HCT116 (cell line): ENCODE results near the gene FRK. TPM values are rescaled to one million over a fixed set of nuclear protein-coding genes. Genes with fewer than 3 reads are reported as not detected.
"Not testable (repeated sequence)": the region's sequence is repeated elsewhere in the genome, so short reads cannot be mapped to it uniquely, and the experiment has no call there.

ENCODE experiments used
- ATAC-seq: fragments of 200-7000 bp; cut with Tn5 transposase; 2 replicates; pipeline ENCODE4 v1.9.1; 2020; ENCODE audit warnings: mild to moderate bottlenecking, moderate library complexity
- BruUV-seq: library from RNA; stranded (reverse); fragments of 400-500 nt; replicated peaks from 2 replicates; lab custom pipeline; 2021; lab: Mats Ljungman, UMichigan
- CTCF ChIA-PET: fragments of 300-600 bp; sonication (Branson Sonifier 250); formaldehyde crosslinking; loops from one replicate; lab custom pipeline; 2021; ENCODE audit warnings: antibody characterized with exemption; lab: Charles Lee
- POLR2A ChIA-PET: fragments of 300-600, 350-600 bp; sonication (Branson Sonifier 250); formaldehyde crosslinking; loops from one replicate; lab custom pipeline; 2021; ENCODE audit warnings: antibody characterized with exemption; lab: Charles Lee
- RAD21 ChIA-PET, 2 experiments: fragments of 300-600 bp; sonication (Branson Sonifier 250); formaldehyde crosslinking; loops; one replicate each; lab custom pipeline; 2023; ENCODE audit warnings: low total read pairs in 2 of 2; ENCODE audit not compliant: uncharacterized antibody in 2 of 2, unreplicated experiment in 2 of 2, low non-redundant PET in 1 of 2; lab: Charles Lee
- DNase-seq: peaks from one replicate; pipeline ENCODE4 v3.0.0-alpha.2; 2010; ENCODE audit warnings: low read depth, low spot score
- H2AFZ ChIP-seq: fragments of 200-600 bp; shearing (Covaris generic), sonication (generic); 2 replicates; pipeline ENCODE4 v1.6.1; 2017; ENCODE audit warnings: low read depth, mixed run types, mixed read lengths, antibody characterized with exemption, low read length; ENCODE audit not compliant: poor library complexity, severe bottlenecking
- H3K27ac ChIP-seq: 2 replicates; pipeline ENCODE4 v1.5.1; 2012; ENCODE audit warnings: low read depth, low read length
- H3K27me3 ChIP-seq: fragments of 200-600 bp; sonication (generic); 2 replicates; pipeline ENCODE4 v1.6.1; 2016; ENCODE audit warnings: mixed run types, low read length, mixed read lengths; ENCODE audit not compliant: insufficient read depth
- H3K36me3 ChIP-seq, 2 experiments: fragments of 200-500 bp in 1 of 2; fragments of 200-600 bp in 1 of 2; sonication (Bioruptor generic) in 1 of 2; sonication (generic) in 1 of 2; 2 replicates each; pipeline versions ENCODE4 v1.5.1 to v1.6.1; 2014 to 2016; ENCODE audit warnings: low read length in 2 of 2, inconsistent platforms in 1 of 2, mixed read lengths in 1 of 2, mixed run types in 1 of 2; ENCODE audit not compliant: insufficient read depth in 2 of 2, control insufficient read depth in 1 of 2
- H3K4me1 ChIP-seq, 2 experiments: fragments of 200-600 bp in 1 of 2; sonication (generic) in 1 of 2; 2 replicates each; pipeline versions ENCODE4 v1.5.1 to v1.6.1; 2012 to 2017; ENCODE audit warnings: low read length in 2 of 2, inconsistent platforms in 1 of 2, mild to moderate bottlenecking in 1 of 2, mixed read lengths in 1 of 2, mixed run types in 1 of 2, moderate library complexity in 1 of 2; ENCODE audit not compliant: insufficient read depth in 2 of 2, control insufficient read depth in 1 of 2
- H3K4me2 ChIP-seq: fragments of 200-600 bp; sonication (generic); 2 replicates; pipeline ENCODE4 v1.6.1; 2017; ENCODE audit warnings: mixed run types, low read length, mixed read lengths
- H3K4me3 ChIP-seq, 2 experiments: fragments of 200-600 bp in 1 of 2; sonication (generic) in 1 of 2; replicated peaks in 1 of 2; 2 replicates each; pipeline ENCODE4 v1.5.1; 2011 to 2016; ENCODE audit warnings: low read length in 2 of 2, control low read depth in 1 of 2, low read depth in 1 of 2, mild to moderate bottlenecking in 1 of 2, mixed read lengths in 1 of 2, mixed run types in 1 of 2
- H3K79me2 ChIP-seq: fragments of 200-600 bp; sonication (generic); 2 replicates; pipeline ENCODE4 v1.6.1; 2017; ENCODE audit warnings: mild to moderate bottlenecking, mixed run types, low read length, moderate library complexity, mixed read lengths; ENCODE audit not compliant: insufficient read depth
- H3K9ac ChIP-seq: fragments of 200-600 bp; sonication (generic); 2 replicates; pipeline ENCODE4 v1.6.1; 2016; ENCODE audit warnings: low read length, mixed read lengths
- H3K9me2 ChIP-seq: fragments of 200-600 bp; sonication (generic), shearing (Covaris generic); 2 replicates; pipeline ENCODE4 v1.6.1; 2017; ENCODE audit warnings: mixed run types, mild to moderate bottlenecking, moderate library complexity; ENCODE audit not compliant: insufficient read depth
- H3K9me3 ChIP-seq, 2 experiments: fragments of 200-500 bp in 1 of 2; fragments of 200-600 bp in 1 of 2; sonication (Bioruptor generic) in 1 of 2; sonication (generic) in 1 of 2; 2 replicates each; pipeline ENCODE4 v1.6.1; 2014 to 2017; ENCODE audit warnings: low read length in 2 of 2, mixed read lengths in 2 of 2, inconsistent platforms in 1 of 2, low read depth in 1 of 2, mild to moderate bottlenecking in 1 of 2, mixed run types in 1 of 2, moderate library complexity in 1 of 2; ENCODE audit not compliant: control insufficient read depth in 1 of 2, insufficient read depth in 1 of 2
- H4K20me1 ChIP-seq: fragments of 200-600 bp; sonication (generic), shearing (Covaris generic); 2 replicates; pipeline ENCODE4 v1.6.1; 2017; ENCODE audit warnings: mixed run types, mild to moderate bottlenecking, moderate library complexity; ENCODE audit not compliant: insufficient read depth
- CBX3 ChIP-seq: IDR thresholded peaks from 2 replicates; pipeline ENCODE4 v1.6.1; 2012; ENCODE audit warnings: low read depth
- EGR1 ChIP-seq: IDR thresholded peaks from 2 replicates; pipeline ENCODE4 v1.6.1; 2012; ENCODE audit warnings: low read depth
- EZH2 ChIP-seq: fragments of 200-600 bp; sonication (generic); IDR thresholded peaks from 2 replicates; pipeline ENCODE4 v1.6.1; 2017; ENCODE audit warnings: antibody characterized with exemption, mixed run types
- intact Hi-C: fragments of 100-400 bp; cut with micrococcal nuclease; formaldehyde crosslinking; loops from 2 replicates; pipeline ENCODE4 v1.10.0; 2022
- total RNA-seq: library from RNA; stranded (reverse); gene quantifications from one replicate; pipeline ENCODE4 v1.2.1, GENCODE V29; 2021; ENCODE audit not compliant: unreplicated experiment

Gene FRK
- total RNA-seq, 1 experiment from 2014 or later, result 3.7 TPM

GRCh38 chr6:116046272-116046671 is 14.4 kb downstream of the FRK start:
- H3K36me3 ChIP-seq, H2AFZ ChIP-seq, POLR2A ChIA-PET, H3K27ac ChIP-seq, BruUV-seq, H3K4me2 ChIP-seq, ATAC-seq, H3K4me1 ChIP-seq, intact Hi-C loops, H3K79me2 ChIP-seq, RAD21 ChIA-PET, H3K9me2 ChIP-seq, H3K27me3 ChIP-seq, H3K9me3 ChIP-seq, H3K9ac ChIP-seq, DNase-seq, H4K20me1 ChIP-seq, CTCF ChIA-PET, H3K4me3 ChIP-seq: not testable (repeated sequence)

GRCh38 chr6:116041934-116042333 is 18.8 kb downstream of the FRK start:
- ChIA-PET CTCF (interaction anchor here (1.1 to 1.5 kb wide), 2 partner anchors 19 to 30 kb away, joined by 4 to 6 read pairs; partner anchors contain the start of gene FRK), POLR2A (no interaction called here)
- no peak overlapping the region for H3K4me2 ChIP-seq
- no peak overlapping the region for H3K27ac ChIP-seq
- no peaks in the 10 kb centered on the region for H3K9me2 ChIP-seq
- H4K20me1 ChIP-seq, result no peaks in the 10 kb centered on the region
- DNase-seq, result no peak
- no peaks in the 10 kb centered on the region for H3K9me3 ChIP-seq
- H3K36me3 ChIP-seq, result no peaks in the 10 kb centered on the region
- BruUV-seq, result no TSS peak
- no peak for TF ChIP-seq EGR1
- TF ChIP-seq, all 23 proteins: peak for 0
- H3K79me2 ChIP-seq, result no peaks in the 10 kb centered on the region
- no peak overlapping the region for H3K9ac ChIP-seq
- H3K4me3 ChIP-seq, result no peak overlapping the region
- intact Hi-C loops, result no loop called here
- no peak for ATAC-seq
- no peaks in the 10 kb centered on the region for H3K4me1 ChIP-seq
- RAD21 ChIA-PET, result no interaction called here
- H2AFZ ChIP-seq, result no peak overlapping the region
- no peaks in the 10 kb centered on the region for H3K27me3 ChIP-seq

- Histone ChIP-seq H3K79me2 (no peaks in the 10 kb centered on the region), H2AFZ (no peak overlapping the region), H3K9me2 (no peaks in the 10 kb centered on the region), H3K9ac (no peak overlapping the region), H3K27ac (no peak overlapping the region), H3K4me2 (no peak overlapping the region), H4K20me1 (no peaks in the 10 kb centered on the region), H3K4me3 (no peak overlapping the region), H3K4me1 (no peaks in the 10 kb centered on the region)
- no peak for DNase-seq
- intact Hi-C loops, result no loop called here
- CTCF ChIA-PET, result interaction anchor here (1.5 kb wide), 1 partner anchor 29 kb away, joined by 6 read pairs; no protein-coding TSS in a partner anchor
- POLR2A ChIA-PET, result no interaction called here
- RAD21 ChIA-PET, result no interaction called here
- BruUV-seq, result no TSS peak
- TF ChIP-seq EZH2 (no peak), CBX3 (no peak)
- TF ChIP-seq, all 23 proteins: peak for 0
- Histone ChIP-seq H3K36me3 (no peaks in the 10 kb centered on the region), H3K9me3 (no peaks in the 10 kb centered on the region), H3K27me3 (no peaks in the 10 kb centered on the region)
- no peak for ATAC-seq
Observed at GRCh38 chr6:116040993-116041392, 19.7 kb downstream of the FRK start.
